Brain microvascular endothelial cell (primary cell): ENCODE measurements around the gene CCDC137.

Source experiments
- DNase-seq: peaks from one replicate; pipeline ENCODE4 v3.0.0-alpha.2; 2020
- H3K27ac ChIP-seq: fragments of 250-450 bp; sonication (Bioruptor Pico); 2 replicates; pipeline ENCODE4 v1.5.1; 2020; ENCODE audit warnings: mild to moderate bottlenecking, moderate library complexity
- H3K27me3 ChIP-seq: fragments of 250-450 bp; sonication (Bioruptor Pico); replicated peaks from 2 replicates; pipeline ENCODE4 v1.5.1; 2020; ENCODE audit warnings: mild to moderate bottlenecking
- H3K36me3 ChIP-seq: fragments of 250-450 bp; sonication (Bioruptor Pico); replicated peaks from 2 replicates; pipeline ENCODE4 v1.5.1; 2020; ENCODE audit warnings: mild to moderate bottlenecking
- H3K4me3 ChIP-seq: 2 replicates; pipeline ENCODE4 v1.5.1; 2011; ENCODE audit warnings: low read depth, mild to moderate bottlenecking, control low read depth, low read length, moderate library complexity
- CTCF ChIP-seq: IDR thresholded peaks from 2 replicates; pipeline ENCODE4 v1.5.1; 2011; ENCODE audit warnings: low read depth, mild to moderate bottlenecking, moderate library complexity, low read length, control low read depth, inconsistent platforms; ENCODE audit errors: missing control alignments
- in situ Hi-C: cut with HindIII; loops from 2 replicates; pipeline ENCODE4 v1.10.0; 2017; ENCODE audit warnings: low sequenced_read_pairs, low pct_ligation_motif_present

The CCDC137 gene

GRCh38 chr17:81655378-81656117, 11.0 kb upstream of the CCDC137 start:
- no peak for TF ChIP-seq CTCF
- H3K36me3 ChIP-seq: no peaks in the 10 kb centered on the region
- in situ Hi-C loops: no loop called here
- no peak overlapping the region for H3K27ac ChIP-seq
- no peak overlapping the region for H3K4me3 ChIP-seq
- no peaks in the 10 kb centered on the region for H3K27me3 ChIP-seq
- no peak for DNase-seq

GRCh38 chr17:81656118-81656743, 10.3 kb upstream of the CCDC137 start, which contains the start of gene PDE6G:
PDE6G (minus strand) TSS chr17:81656542; CDS start chr17:81653305, 3,237 bp downstream.
- Histone ChIP-seq H3K36me3 (no peaks in the 10 kb centered on the region), H3K27me3 (no peaks in the 10 kb centered on the region), H3K4me3 (no peak within 1 kb of the TSS), H3K27ac (no peak within 1 kb of the TSS)
- in situ Hi-C loops: no loop called here
- DNase-seq: no peak
- TF ChIP-seq CTCF: no peak

DNA sequence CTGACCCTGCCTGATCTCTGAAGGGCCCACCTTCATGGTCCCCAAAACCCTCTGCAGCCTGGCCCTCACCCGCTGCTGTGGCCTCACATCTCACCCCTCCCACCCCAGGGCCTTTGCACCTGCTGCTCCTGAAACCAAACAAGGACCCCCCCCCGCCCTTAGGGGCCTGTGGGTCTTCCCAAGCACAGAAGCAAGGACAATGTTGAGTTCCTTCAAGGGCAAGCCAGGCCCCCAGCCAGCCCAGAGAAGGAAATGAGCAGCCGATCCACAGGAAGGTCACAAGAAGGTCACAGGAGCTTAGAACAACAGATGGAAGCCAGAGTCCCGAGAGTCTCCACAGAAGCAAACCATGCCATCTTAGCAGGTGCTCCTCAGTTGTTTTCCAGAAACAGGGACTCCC, 9.7 kb upstream of the CCDC137 start:
- Histone ChIP-seq H3K36me3 (no peaks in the 10 kb centered on the region), H3K27me3 (no peaks in the 10 kb centered on the region), H3K27ac (no peak overlapping the region), H3K4me3 (no peak overlapping the region)
- in situ Hi-C loops: no loop called here
- no peak for TF ChIP-seq CTCF
- DNase-seq: no peak

DNA sequence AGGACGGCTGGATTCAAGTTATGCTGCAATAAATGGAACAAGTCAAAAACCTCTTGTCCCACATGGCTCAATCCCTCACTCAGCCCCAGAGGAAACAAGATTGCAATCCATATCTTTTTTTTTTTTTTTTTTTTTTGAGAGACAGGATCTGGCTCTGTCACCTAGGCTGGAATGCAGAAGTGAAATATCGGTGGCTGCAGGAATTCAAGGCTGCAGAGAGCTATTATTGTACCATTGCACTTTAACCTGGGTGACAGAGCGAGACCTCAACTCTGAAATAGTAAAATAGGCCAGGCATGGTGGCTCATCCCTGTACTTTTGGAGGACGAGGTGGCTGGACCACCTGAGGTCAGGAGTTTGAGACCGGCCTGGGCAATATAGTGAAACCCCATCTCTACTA, 7.5 kb upstream of the CCDC137 start:
- Histone ChIP-seq H3K27me3 (no peaks in the 10 kb centered on the region), H3K36me3 (no peaks in the 10 kb centered on the region), H3K4me3 (no peak overlapping the region), H3K27ac (no peak overlapping the region)
- no peak for DNase-seq
- in situ Hi-C loops: no loop called here
- TF ChIP-seq CTCF: no peak

DNA sequence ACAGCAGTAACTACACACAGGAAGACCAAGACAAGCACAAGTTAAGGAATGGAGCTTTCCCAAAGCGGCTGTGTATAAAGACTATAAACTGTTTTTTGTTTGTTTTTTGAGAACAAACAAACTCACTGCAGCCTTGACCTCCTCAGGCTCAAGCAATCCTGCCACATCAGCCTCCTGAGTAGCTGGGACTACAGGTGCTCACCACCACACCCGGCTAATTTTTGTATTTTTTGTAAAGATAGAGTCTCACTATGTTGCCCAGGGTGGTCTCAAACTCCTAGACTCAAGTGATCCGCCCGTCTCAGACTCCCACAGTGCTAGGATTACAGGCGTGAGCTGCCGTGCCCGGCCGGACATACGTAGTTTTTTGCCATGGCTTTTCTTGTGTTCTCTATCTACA, 6.1 kb upstream of the CCDC137 start:
- in situ Hi-C loops: no loop called here

More for the DNA sequence above, 6.1 kb upstream of the CCDC137 start:
- Histone ChIP-seq H3K27ac (no peak overlapping the region), H3K27me3 (no peaks in the 10 kb centered on the region), H3K4me3 (no peak overlapping the region), H3K36me3 (peaks cover 5% of the 10 kb centered on the region)
- no peak for TF ChIP-seq CTCF
- no peak for DNase-seq
